IPS DF 6.9 (cell line): Measurements from ENCODE around the gene GALNT17.
A peak's percentile ranks its signal among the peaks of the same experiment; 100 is the strongest.

ENCODE experiments used
- DNase-seq: peaks from one replicate; pipeline ENCODE4 v3.0.0-alpha.2; 2013; ENCODE audit warnings: low read depth, low spot score
- H3K27ac ChIP-seq: one replicate; pipeline ENCODE4 v1.5.1; 2013; ENCODE audit warnings: low read length, control low read depth
- H3K27me3 ChIP-seq: 2 replicates; pipeline ENCODE4 v1.6.1; 2013; ENCODE audit warnings: mild to moderate bottlenecking, low read length; ENCODE audit not compliant: control insufficient read depth, insufficient read depth
- H3K36me3 ChIP-seq: 2 replicates; pipeline ENCODE4 v1.6.1; 2013; ENCODE audit warnings: low read length; ENCODE audit not compliant: control insufficient read depth, insufficient read depth
- H3K4me1 ChIP-seq: 2 replicates; pipeline ENCODE4 v1.6.1; 2013; ENCODE audit warnings: low read length; ENCODE audit not compliant: control insufficient read depth, insufficient read depth
- H3K4me3 ChIP-seq: 2 replicates; pipeline ENCODE4 v1.5.1; 2013; ENCODE audit warnings: mild to moderate bottlenecking, low read length
- H3K9me3 ChIP-seq: 2 replicates; pipeline ENCODE4 v1.6.1; 2013; ENCODE audit warnings: low read length, inconsistent platforms; ENCODE audit not compliant: control insufficient read depth, insufficient read depth
- WGBS: extraction: QIAGEN DNeasy Blood & Tissue Kit; methylation state at CpG from one replicate; pipeline ENCODE4 v1.1.7; 2013; ENCODE audit warnings: mixed read lengths, missing lambda C conversion rate; ENCODE audit not compliant: insufficient read length, insufficient coverage; 5-methylcytosine and 5-hydroxymethylcytosine counted together

The GALNT17 gene

DNA sequence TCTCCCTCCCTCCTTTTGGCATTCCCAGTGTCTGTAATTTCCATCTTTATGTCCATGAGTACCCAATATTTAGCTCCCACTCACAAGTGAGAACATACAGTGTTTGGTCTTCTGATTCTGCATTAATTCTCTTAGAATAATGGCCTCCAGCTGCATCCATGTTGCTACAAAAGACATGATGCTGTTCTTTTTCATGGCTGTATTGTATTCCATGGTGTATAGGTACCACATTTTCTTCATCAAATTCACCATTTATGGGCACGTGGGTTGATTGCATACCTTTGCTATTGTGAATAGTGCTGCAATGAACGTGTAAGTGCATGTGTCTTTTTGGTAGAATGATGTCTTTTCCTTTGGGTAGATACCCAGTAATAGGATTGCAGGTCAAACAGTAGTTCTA, 576.8 kb downstream of the GALNT17 start:
- Histone ChIP-seq H3K4me3 (no peak overlapping the region), H3K36me3 (no peaks in the 10 kb centered on the region), H3K27me3 (no peaks in the 10 kb centered on the region), H3K4me1 (no peaks in the 10 kb centered on the region), H3K27ac (no peak overlapping the region), H3K9me3 (no peaks in the 10 kb centered on the region)
- no CpG with 5 or more reads among the region's 2 CpGs for WGBS
- no peak for DNase-seq

DNA sequence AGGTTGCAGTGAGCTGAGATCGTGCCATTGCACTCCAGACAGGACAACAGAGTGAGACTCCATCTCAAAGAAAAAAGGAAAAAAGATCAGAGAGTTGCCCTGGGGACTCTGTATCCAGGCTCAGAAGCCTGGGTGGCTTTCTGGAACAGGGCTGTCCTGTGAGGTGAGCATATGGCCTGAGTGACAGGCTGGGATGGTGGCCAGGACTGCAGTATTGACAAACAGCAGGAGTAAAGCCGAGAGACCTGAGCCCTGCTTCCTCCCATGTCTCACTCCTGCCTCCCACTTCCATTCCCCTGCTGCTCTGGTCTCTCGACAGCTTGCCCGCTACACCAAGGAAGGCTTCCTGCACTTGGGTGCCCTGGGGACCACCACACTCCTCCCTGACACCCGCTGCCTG, 578.5 kb downstream of the GALNT17 start:
- Histone ChIP-seq H3K27ac (no peak overlapping the region), H3K4me3 (no peak overlapping the region), H3K36me3 (no peaks in the 10 kb centered on the region), H3K9me3 (no peaks in the 10 kb centered on the region), H3K4me1 (no peaks in the 10 kb centered on the region), H3K27me3 (no peaks in the 10 kb centered on the region)
- DNase-seq, result no peak
- no CpG with 5 or more reads among the region's 5 CpGs for WGBS

DNA sequence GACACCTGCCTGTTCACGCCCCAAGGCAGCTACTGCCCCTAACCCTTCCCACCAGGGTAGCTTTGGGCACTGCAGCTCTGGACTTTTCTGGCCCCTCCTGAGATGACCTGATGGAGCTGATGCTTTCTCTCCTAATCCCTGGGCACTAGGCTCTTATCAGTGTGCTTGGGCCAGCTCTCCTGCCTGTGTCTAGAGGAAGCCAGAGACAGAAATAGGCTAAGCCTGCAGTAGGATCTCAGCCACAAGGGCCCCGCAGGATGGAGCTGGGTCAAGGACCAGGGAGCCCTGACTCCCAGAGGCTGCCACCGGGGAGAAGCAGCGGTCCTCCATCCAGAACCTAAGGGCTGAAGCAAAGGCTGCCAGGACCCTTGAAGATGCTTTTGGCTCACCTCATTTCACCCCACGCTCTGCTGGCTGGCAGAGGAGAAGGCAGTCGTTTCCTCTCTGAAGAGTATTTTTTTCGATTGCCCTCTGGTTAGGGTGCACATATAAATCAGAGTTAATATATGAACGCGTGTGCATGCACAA, 580.8 kb downstream of the GALNT17 start:
- H3K4me1 ChIP-seq, result no peaks in the 10 kb centered on the region
- no peak overlapping the region for H3K27ac ChIP-seq
- H3K9me3 ChIP-seq, result no peaks in the 10 kb centered on the region
- H3K36me3 ChIP-seq, result no peaks in the 10 kb centered on the region
- no peaks in the 10 kb centered on the region for H3K27me3 ChIP-seq
- no CpG with 5 or more reads among the region's 9 CpGs for WGBS
- no peak for DNase-seq
- no peak overlapping the region for H3K4me3 ChIP-seq

DNA sequence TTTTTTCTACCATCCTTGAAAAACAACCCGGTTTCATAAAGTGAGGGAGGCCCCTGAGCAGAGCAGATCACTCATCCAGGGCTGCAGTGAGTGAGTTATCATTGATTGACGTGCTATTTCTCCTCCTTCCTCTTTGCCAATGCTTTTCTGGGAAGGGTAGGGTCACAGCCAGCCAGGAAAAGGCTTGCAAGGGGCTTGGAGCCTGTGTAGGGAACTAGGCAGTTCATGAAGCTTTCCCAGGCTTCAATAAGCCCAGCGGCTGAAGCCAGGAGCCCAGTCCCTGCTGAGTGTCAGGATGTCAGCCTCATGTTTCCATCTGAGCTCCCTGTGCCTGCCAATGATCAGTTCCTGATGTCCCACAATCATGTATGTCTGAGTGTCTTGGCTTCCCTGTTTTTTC, 584.7 kb downstream of the GALNT17 start:
- Histone ChIP-seq H3K4me3 (no peak overlapping the region), H3K27ac (no peak overlapping the region), H3K4me1 (no peaks in the 10 kb centered on the region), H3K36me3 (no peaks in the 10 kb centered on the region), H3K27me3 (no peaks in the 10 kb centered on the region), H3K9me3 (no peaks in the 10 kb centered on the region)
- no CpG with 5 or more reads among the region's 3 CpGs for WGBS
- DNase-seq, result no peak

DNA sequence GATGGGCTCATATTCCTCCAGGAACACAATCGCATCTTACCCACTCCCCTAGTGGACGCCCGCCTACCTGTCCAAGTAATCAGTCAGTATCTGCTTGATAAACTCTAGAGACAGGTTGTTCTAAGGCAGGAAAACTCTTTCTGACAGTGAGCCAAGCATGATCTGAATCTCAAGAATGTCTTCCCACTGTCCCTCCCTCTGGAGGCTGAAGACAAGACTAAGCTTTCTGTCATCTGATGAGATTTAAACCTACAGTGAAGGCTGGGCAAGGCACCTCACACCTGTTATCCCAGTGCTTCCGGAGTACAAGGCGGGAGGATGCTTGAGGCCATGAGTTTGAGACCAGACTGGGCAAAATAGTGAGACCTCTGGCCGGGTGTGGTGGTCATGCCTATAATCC, 586.6 kb downstream of the GALNT17 start:
- Histone ChIP-seq H3K27ac (no peak overlapping the region), H3K9me3 (no peaks in the 10 kb centered on the region), H3K27me3 (no peaks in the 10 kb centered on the region), H3K36me3 (no peaks in the 10 kb centered on the region), H3K4me1 (no peaks in the 10 kb centered on the region), H3K4me3 (no peak overlapping the region)
- no CpG with 5 or more reads among the region's 6 CpGs for WGBS
- DNase-seq, result no peak

DNA sequence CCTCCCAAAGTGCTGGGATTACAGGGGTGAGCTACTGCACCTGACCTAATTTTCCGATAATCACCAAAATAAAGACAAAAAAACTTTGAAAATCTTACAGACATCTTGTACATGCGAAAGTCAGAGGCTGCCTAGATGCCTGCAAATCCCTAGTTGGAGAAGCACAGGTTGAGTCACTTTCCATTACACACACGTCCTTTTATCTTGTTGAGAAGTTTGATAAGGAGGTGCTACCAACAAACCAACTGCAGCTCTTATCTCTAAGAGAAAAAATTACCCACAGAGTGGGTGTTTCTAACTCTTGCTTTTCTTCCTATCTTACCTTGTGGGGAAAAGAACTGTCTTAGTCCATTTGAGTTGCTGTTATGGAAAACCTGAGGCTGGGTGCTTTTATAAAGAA, 589.8 kb downstream of the GALNT17 start:
- H3K9me3 ChIP-seq, result no peaks in the 10 kb centered on the region
- no peak overlapping the region for H3K4me3 ChIP-seq
- H3K27ac ChIP-seq, result no peak overlapping the region
- H3K4me1 ChIP-seq, result no peaks in the 10 kb centered on the region
- no peaks in the 10 kb centered on the region for H3K36me3 ChIP-seq
- no peak for DNase-seq
- WGBS, result no CpG with 5 or more reads among the region's 3 CpGs
- no peaks in the 10 kb centered on the region for H3K27me3 ChIP-seq

DNA sequence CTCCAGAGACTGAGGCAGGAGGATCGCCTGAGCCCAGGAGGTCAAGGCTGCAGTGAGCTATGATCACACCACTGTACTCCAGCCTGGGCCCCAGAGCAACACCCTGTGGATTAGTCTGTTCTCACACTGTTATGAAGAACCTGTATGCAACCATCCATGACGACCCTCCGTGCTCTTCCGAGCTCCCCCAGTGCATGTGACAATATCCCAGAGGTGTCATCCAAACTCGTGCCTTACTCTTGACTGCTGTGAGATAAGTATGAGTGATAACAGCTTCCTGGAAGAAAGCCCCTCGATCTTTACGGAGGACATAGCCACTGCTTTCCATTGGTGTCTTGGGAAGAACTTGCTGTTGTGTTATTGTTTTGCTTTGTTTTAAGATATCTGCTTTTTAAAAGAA, 591.9 kb downstream of the GALNT17 start:
- Histone ChIP-seq H3K4me1 (no peaks in the 10 kb centered on the region), H3K27ac (no peak overlapping the region), H3K4me3 (no peak overlapping the region), H3K36me3 (no peaks in the 10 kb centered on the region), H3K27me3 (no peaks in the 10 kb centered on the region), H3K9me3 (no peaks in the 10 kb centered on the region)
- no peak for DNase-seq
- WGBS, result no CpG with 5 or more reads among the region's 7 CpGs

DNA sequence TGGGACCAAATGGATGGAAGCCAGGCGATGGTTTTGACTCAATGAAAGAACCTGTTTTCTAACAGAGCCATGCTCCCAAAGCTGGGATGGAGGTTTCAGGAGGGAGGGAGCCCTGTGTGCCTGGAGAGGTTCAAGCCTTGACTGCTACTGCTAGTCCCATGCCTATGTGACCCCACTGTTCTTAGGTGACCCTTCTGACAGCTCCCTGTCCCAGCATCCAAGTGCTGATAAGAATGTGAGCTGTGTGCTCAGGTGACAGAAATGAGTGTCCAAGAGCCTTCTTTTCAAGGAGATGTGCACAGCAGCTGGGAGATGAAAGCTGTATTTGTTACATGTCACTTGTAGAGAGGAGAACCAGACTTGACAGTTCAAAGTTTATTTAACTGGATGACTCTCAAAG, 595.4 kb downstream of the GALNT17 start:
- Histone ChIP-seq H3K4me3 (no peak overlapping the region), H3K27ac (no peak overlapping the region), H3K27me3 (no peaks in the 10 kb centered on the region), H3K4me1 (no peaks in the 10 kb centered on the region), H3K9me3 (no peaks in the 10 kb centered on the region), H3K36me3 (no peaks in the 10 kb centered on the region)
- no peak for DNase-seq
- no CpG with 5 or more reads among the region's 1 CpG for WGBS

DNA sequence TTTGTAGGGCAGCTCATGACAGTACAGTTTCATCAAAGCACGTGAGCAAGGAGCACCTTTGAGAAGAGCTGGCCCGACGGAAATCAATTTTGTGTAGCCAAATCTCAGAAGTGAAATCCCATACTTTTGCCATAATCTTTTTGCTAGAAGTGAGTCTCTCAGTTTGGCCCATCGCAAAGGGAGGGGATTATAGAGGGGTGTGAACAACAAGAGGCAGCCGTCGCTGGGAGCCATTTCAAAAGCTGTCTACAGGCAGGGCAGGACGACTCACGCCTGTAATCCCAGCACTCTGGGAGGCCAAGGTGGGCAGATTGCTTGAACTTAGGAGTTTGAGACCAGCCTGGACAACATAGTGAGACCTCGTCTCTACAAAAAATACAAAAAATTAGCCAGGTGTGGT, 599.8 kb downstream of the GALNT17 start:
- Histone ChIP-seq H3K4me1 (no peaks in the 10 kb centered on the region), H3K4me3 (no peak overlapping the region), H3K27ac (no peak overlapping the region), H3K36me3 (no peaks in the 10 kb centered on the region), H3K9me3 (no peaks in the 10 kb centered on the region), H3K27me3 (no peaks in the 10 kb centered on the region)
- no CpG with 5 or more reads among the region's 9 CpGs for WGBS
- no peak for DNase-seq

DNA sequence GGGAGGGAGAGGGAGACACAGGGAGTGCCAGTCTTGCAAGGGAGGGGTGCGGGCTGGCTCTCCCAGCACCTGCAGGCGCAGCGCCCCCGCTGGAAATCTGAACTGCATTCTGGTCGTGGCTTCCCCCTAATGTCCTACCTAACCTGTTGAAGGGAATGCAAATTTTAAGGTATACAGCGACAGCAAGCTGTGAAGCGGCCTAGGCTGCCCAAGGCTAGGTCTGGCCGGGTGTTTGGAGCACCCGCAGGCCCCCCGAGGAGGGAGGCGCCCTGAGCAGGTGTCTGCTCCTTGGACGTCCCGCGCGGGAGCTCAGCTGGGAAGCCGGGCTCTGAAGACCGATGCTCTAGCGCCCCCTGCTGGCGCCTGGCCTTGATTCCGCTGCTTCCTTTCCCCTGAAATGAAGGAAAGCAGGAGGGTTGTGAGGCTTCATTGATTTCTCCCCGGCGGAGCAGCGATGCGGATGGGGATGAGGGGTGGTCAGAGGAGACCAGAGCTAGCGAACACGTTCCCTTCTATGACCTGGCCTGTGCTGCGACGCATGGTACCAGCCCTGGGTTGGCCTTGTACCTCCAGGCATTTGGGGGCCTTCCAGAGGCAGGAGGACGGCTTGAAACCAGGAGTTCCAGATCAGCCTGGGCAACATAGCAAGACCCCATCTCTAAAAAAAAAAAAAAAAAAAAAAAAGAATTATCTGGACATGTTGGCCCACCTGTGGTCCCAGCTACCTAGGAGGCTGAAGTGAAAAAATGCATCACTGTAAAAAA, 601.3 kb downstream of the GALNT17 start:
- DNase-seq, result peak; percentile 87
- Histone ChIP-seq H3K4me3 (peak overlapping the region; percentile 12; the same call in 1 of the 2 replicates), H3K36me3 (no peaks in the 10 kb centered on the region), H3K9me3 (no peaks in the 10 kb centered on the region), H3K27ac (no peak overlapping the region), H3K4me1 (no peaks in the 10 kb centered on the region), H3K27me3 (no peaks in the 10 kb centered on the region)
- WGBS, result no CpG with 5 or more reads among the region's 29 CpGs
